Endometrial microvascular endothelial cells (primary cell): ENCODE results near the gene PTPN5. TPM values are rescaled to one million over a fixed set of nuclear protein-coding genes. Genes with fewer than 3 reads are reported as not detected.

ENCODE experiments used
- in situ Hi-C: cut with HindIII; loops from 2 replicates; pipeline ENCODE4 v1.10.0; 2017; ENCODE audit warnings: low sequenced_read_pairs, low pct_unique_long_range_greater_than_20kb; ENCODE audit errors: inconsistent ontology term
- total RNA-seq: library from RNA; depleted of rRNA; stranded (reverse); fragments of >200 nt; gene quantifications from one replicate; pipeline ENCODE4 v1.2.3, GENCODE V29; 2015; ENCODE audit errors: inconsistent ontology term

The PTPN5 gene
- total RNA-seq, 1 donor from 2014 or later: not detected

DNA sequence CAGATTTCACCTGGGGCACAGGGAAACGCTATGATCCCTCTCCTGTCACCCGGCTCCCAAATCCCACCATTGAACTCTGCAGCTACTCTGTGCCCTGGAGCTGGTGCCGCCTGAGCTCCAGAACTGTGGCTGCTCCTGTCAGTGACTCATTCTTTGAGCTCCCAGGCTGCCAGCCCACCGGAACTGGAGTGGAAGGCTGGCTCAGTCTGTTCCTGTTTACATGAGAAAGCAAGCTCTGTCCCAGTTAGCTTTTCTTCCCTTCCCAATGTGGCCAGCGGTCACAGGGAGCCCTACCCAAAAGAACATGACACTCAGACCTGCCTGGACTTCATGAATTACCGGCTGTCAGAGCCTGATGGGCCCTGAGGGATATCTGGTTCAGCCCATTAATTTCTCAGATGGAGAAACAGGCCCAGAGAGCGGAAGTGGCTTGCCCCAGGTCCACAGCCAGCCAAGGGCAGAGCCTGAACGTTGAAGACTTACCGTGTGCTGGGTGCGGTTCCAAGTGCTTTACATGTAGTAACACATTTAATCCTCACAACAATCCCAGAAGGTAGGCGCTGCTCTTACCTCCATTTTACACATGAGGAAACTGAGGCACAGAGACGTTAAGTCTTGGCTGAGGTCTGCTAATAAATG, 41.8 kb downstream of the PTPN5 start:
- in situ Hi-C loops: no loop called here

DNA sequence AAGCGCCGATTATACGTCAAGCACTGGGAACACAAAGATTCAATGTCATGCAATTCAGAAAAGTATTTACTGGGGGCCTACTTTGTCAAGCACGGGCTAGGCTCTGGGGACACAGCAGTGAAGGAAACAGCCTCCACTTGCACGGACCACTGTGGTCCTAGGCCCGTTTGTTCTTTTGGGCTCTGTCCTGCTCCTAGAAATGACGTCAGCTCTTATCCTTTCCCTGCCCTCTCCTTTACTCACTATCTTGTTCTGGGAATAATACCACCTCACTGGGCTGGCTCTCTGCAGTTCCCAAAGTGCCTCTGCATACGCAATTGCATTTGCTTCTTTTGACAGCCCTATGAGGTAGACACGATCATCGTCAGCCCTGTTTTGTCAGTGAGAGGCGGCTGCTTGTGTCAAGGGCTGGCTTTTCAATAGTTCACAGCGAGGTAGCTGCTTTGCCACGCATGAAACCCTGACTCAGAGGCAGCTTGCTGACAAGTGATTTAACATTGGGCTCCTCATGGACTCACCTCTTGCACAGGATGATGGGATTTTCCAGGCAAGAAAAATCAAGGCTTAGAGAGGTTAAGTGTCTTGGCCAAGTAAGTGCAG, 42.7 kb downstream of the PTPN5 start:
- in situ Hi-C loops: no loop called here

DNA sequence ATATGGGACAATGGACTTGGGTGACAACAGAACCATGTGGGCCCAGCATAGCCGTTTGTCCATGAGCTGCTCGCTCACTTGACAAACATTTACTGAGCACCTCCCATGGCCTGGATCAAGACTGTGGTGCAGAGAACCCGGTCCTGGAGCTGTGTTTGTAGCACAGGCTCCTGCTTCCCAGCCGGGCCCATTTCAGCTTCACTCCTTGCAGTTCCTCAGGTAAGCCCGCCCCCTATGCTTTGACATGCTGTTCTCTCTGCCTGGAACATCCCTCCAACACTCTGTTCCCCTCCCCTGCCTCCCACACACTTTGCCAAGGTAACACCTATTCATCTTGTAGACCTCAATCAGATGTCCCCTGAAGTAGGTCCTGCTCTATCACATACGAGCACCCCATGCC, 46.3 kb downstream of the PTPN5 start:
- in situ Hi-C loops: no loop called here

DNA sequence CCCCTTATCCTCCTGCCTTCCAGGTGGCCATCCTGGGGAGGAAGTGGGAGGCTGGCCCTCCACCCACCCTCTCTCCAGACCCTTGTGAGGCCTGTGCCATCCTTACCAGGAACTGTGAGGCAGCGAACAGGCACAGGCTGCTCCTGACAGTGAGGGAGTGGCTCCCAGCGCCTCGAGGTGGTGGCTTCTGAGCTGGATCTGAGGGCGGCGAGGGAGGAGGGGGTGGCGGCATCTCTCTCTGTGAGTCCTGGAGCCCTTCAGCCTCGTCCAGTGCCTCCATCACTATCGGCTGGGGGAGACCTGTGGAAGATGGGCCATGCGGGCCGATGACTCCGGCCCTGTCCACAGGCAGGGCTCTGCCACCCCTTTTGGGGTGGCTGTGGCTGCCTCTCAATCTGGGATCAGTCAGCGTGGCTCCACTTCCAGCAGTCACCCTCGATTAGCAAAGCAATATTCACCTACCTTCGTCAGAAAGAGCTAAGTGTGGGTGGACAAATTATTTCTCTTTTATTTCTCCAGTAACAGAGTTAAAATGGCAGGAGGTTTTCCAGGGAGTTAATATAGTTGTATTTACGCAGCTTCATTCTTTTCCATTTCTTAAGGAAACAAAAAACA, 47.6 kb downstream of the PTPN5 start:
- in situ Hi-C loops: no loop called here

DNA sequence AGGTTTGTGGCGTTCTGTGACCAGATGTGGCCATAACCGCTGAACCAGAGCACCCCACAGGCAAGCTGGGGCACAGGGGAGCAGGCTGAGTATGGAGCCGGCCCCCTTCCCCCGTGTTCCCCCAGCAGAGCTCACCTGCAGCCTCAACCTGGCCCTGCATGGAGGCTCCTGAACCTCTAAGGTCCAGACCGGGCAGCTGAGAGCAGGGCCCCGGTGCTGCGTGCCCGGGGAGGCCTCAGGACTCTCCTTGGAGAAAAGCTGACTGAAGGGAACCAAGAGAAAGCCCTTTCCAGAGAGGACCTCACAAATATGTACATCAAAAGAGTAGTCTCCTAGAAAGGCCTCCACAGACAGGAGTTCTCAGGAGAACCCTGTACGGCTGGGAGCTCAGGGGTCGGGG, 48.2 kb downstream of the PTPN5 start:
- in situ Hi-C loops: no loop called here

DNA sequence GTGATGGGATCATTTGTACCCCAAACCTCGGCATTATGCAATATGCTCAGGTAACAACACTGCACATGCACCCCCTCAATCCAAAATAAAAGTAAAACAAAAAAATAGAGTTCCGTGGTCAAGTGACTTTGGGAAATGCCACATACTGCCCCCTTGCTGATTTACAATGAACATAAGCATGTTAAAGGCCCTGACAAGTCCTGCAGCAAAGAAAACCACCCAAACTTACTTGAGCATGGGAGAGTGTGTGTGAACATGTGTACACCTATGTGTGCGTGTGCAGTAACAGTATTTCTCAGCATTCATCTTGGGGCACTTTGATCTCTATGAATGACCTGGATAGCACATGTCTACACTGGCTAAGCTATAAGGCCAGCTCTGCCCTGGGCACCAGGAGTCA, 49.8 kb downstream of the PTPN5 start:
- in situ Hi-C loops: no loop called here

DNA sequence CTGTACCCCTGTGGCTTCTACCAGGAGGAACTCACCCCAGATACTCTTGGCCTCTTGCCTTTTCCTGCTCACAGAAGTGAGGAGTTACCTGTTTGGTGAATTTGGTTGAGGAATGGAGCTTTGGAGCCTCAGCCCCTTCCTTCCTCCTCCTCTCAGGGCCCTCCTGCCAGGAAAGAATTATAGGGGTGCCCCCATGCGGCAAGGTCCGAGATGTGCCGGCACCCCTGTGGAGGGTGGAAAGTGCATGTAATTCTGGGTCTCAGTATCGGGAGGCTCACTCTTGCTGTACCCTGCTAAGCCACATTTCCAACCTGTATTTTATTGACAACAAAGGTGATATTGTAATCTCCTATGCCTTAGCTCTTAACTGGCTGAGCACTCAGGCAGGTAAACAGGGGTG, 51.9 kb downstream of the PTPN5 start:
- in situ Hi-C loops: no loop called here

DNA sequence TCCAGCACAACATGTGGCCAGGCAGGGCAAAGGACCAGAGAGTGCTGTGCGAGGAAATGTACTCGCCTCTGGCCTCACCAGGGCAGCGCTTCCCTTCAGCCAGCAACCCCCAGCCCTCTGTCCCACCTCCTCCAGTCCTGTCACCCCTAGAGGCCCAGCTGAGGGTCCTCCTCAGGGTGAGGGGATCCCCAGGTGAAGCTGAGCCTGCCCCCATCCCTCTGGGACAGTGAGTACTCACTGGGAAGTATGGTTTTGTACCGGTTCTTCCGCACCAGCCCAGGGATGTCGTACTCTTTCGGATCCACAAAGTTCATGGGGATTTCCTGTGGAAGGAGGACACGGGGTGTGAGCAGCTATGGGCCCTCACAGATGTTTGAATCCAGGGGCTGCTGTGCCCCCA, 54.0 kb downstream of the PTPN5 start:
- in situ Hi-C loops: no loop called here

DNA sequence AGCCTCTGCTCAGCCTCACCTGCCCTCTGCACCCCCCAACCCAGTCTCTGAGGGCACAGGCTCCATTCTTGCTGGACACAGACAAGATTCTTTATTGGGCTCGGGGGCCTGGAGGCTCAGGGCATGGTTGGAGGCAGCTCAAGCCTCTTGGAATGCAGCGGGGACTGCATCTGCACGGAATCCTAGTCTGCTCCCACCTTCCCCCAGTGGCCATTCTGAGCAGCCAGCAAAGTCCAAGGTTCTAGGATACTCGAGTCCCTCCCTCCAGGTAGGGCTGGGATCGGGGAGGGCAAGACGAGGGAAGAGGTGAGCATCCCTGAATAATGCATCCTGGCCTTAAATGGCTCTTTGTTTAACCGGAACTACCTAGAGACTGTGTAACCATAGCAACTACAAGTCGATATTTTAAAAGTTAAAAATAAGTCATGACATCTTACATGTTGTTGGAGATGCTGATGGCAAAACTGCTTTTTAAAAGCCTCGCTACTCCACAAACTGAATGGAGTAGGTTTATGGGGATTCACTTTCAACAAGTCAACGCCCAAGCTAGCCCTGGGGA, 54.9 kb downstream of the PTPN5 start:
- in situ Hi-C loops: no loop called here

DNA sequence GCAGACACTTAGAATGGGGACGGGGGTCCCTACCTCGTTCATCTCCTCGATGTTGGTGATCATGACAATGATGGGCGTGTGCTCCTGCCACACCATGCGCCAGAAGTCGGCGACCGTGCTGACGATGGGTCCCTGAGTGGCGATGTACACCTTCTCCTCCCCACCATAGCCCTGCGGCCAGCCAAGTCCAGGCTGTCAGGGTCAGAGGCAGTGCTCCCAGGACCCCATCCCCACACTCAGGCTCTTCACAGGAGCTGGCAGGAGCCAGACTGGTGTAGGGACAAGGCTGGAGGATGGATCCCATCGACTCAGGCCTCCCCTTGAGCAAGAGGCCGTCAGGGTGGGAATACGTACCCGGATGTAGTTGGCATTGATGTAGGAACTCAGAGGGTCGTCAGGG, 58.4 kb downstream of the PTPN5 start:
- in situ Hi-C loops: no loop called here

DNA sequence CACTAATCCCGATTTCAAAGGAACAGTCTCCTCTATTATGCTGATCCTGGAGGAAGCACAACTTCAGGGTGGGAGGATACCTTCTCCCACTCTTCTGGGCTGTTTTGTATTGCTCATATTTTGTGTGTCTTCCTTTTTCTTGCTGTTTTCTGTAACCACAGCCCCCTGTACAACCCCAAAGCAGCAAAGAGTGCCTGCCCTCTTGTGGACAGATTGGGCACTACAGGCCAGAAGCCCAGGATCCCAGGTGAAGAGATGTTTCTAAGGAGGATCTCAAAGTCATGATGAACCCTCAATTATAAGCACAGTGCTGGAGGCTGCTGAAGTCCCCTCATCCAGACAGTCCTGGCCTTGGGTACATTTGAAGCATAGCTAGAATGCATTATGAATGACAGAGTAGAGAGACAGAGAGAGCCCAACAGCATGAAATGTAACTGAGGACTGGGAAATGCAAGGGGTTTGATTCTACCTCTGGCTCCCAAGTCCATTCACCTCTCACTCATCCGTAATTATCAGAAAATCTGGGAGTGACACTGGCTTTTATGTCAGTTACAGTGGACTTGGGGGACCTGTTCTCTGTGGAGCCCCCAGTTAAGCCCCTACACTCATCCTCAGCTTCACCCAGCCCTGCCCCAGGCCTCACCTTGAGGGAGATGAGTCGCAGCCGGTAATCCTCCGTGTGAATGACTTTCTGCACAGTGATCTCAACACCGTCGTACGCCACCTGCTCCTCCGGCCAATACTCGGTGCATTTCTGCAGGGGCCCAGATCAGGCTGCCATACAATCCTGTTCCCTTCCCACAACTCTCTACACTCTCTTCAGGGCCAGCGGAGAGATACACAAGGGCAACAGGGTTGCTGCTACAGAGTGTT, 59.4 kb downstream of the PTPN5 start:
- in situ Hi-C loops: no loop called here

DNA sequence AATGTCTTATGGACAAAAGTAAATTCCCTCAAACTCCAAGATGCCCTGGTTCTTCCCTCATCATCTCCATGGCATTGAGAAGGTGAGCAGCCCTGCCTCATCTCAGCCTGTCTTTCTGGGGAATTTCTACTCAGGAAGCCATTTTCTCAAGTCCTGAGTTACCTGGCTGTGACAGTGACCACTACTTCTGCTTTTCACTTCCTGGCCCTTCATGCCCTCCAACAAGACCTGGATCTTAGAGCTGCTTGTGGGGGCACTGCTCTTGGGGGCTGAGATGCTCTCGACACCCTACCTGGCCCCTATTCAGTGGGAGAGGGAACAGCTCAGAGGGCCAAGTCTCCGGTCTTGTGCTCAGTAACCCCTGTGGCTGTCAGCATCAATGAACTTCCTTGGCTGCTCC, 60.2 kb downstream of the PTPN5 start:
- in situ Hi-C loops: no loop called here

DNA sequence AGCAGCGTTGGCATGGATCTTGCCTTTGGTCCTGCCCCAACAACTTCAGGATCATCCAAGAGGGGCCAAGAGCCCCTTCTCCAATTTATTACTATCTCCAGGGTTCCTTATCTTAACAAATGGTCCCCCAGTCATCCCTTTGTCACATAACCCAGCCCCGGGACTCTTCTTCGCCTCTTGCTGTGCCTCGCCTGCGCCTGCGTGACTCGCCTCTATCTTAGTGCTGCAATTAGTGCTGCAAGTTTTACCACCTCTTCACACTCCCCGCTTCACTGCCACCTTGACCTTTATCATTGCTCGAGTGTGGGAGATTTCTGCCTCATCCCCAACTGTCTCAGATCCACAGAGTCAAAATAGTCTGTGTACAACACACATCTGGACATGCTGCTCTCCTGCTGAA, 61.6 kb downstream of the PTPN5 start:
- in situ Hi-C loops: no loop called here

DNA sequence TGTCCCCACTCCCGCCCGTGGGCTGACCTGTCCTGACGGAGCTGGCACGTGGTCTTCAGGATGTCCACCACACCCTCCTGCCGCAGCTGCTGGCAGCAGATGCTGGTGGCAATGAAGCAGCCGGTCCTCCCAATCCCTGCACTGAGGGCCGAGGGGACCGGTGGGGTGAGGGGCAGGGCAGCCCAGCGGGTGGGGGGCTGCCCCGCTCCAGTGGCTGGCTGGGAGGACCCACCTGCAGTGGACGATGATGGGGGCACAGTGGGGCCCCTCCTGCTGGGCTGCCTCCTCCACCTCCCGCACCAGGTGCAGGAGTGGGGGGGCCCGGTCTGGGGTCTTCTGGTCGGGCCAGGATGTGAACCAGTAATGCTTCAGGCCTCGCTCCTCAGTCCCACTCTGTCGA, 62.2 kb downstream of the PTPN5 start:
- in situ Hi-C loops: no loop called here

DNA sequence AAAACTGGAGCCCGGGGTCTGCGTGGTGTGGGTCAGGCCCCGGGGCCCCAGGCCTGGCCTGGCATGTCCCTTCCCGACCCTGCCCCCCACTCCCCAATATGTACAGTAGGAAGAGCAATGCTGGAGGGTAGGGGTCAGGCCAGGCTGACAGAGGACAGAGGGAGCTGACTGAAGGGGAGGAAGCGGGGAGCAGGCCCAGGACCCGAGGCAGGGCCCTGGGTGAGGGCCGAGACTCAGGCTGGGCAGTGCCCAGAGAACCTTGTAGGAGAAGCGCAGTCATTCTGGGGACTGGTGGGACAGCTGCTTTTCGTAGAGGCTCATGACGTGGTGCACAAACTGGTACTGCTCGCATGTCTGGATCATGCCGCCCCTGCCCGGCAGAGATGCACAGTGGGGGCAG, 62.9 kb downstream of the PTPN5 start:
- in situ Hi-C loops: no loop called here

DNA sequence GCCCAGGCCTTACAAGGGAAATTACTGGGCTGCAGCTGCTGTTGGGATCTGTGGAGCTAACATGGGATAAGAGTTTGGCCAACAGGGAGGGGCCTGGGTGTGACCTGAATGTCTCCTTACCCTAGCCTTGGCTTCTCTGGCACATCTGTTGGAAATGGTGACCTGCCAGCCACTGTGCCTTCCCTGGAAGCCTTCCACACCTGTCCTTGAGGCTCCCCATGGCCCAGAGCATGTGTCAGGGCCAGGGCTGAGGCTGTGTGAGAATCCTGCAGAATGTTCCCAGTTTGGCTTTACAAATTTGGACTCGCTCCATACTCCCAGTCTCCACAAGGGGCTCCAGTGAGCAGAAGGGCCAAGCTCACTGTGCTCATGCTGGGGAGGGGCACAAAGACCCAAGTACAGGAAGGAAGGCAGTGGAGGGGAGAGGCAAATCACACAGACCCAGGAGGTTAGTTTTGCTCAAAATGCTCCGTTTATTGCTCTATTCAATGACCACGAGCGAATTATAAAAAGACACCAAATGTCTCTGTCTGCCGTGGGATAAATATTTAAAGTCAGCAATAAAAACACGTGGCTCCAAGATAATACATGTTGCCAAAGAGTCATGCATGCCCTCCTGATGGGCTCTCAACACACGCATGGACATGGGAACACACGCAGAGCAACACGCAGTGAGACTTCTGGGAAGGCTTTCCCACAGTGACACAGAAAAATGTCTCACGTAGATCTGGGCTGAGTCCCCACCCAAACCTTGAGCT, 63.9 kb downstream of the PTPN5 start:
- in situ Hi-C loops: no loop called here

DNA sequence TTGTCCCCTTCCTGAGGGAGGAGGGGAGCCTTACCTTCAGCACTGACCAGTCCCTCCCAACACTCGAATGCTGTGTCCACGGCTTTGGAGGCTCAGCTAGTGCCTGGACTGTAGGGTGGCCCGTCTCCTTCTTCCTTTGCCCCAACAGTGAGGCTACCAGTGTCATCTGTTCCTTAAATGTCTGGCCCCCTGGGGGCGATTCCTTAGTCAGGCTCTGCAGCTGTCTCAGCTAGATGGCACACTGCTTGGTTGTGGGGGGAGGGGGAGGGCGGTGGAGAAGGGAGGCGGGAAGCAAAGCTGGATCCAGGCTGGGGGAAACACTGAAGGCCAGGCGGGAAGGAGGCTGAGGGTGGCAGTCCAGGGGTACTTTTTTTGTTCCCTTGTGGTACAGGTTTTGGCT, 65.6 kb downstream of the PTPN5 start, which contains the start of gene IGSF22:
Gene IGSF22, minus strand, starts transcription at position 149 of the 400 bp plus-strand sequence. CDS start 1,952 bp downstream, outside the sequence.
- in situ Hi-C loops: no loop called here

DNA sequence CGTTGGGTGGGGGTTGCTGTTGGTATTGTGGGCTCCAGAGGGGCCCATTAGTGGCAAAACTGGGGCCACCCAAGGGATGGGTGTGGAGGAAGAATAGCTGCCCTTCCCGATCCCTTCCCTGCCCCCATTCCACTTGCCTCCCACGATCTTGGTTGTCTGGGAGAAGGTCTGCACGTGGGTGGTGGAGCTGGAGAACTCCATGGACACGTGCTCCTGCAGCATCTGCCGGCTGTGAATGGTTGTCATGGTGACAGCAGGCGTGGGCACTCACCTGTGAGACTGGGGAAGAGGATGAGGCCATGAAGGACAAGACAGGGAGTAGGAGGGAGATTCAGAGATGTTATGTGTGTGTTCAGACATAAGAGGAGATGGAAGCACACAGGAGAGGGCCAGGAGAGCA, 67.6 kb downstream of the PTPN5 start:
- in situ Hi-C loops: no loop called here

DNA sequence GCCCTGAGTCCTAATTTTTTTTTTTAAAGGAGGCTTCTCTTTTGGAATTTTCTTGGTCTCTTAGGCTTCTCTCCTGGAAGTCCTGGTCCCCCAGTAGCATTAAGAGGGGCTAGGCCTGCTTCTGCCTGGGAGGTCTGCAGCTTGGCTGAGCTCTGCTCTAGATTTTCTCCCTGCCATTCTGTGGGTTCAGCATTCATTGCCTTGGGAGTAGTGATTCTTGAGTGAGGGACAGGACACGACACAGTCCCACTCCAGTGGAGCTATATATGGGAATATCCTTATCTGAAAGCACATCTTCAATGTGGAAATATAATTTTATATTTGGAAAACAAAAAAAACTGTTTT, 69.3 kb downstream of the PTPN5 start:
- in situ Hi-C loops: no loop called here
